ENCODE results near the gene LYSMD3. TPM values are rescaled to one million over a fixed set of nuclear protein-coding genes. Genes with fewer than 3 reads are reported as not detected.

Gene LYSMD3
- total and polyA plus RNA-seq, 9 of the 15 experiments (the other 6 are each of a cell fraction or from before 2014, with no cell fraction given) = 9.5 to 42.3 (median 20.7) TPM

DNA sequence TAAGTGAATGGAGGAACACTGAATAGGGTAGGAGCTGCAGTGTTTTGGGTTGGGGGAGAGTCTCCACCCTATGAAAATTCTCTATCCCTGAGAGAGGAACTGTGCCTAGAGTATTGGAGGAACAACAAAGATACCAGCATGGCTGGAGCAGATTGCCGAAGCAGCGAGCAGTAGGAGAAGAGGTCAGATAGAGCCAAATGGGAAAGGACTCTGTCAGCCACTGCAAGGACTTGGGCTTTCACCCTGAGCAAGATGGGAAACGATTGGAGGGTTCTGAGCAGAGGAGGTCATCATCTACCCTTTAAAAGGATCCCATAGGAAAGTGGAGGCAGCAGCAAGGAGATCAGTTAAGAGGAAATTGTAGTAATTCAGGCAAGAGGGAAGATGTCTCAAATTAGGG lies 4.4 kb upstream of the LYSMD3 start (continued):
- TF ChIP-seq, protein P1, sequence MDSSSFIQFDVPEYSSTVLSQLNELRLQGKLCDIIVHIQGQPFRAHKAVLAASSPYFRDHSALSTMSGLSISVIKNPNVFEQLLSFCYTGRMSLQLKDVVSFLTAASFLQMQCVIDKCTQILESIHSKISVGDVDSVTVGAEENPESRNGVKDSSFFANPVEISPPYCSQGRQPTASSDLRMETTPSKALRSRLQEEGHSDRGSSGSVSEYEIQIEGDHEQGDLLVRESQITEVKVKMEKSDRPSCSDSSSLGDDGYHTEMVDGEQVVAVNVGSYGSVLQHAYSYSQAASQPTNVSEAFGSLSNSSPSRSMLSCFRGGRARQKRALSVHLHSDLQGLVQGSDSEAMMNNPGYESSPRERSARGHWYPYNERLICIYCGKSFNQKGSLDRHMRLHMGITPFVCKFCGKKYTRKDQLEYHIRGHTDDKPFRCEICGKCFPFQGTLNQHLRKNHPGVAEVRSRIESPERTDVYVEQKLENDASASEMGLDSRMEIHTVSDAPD (CRISPR knock-in tag; IDR thresholded peaks at IDR 0.05) = no peak
- TF ChIP-seq ZNF134 (CRISPR knock-in tag; conservative IDR thresholded peaks at IDR 0.05) = no peak
- TF ChIP-seq DMBX1 (CRISPR knock-in tag; IDR thresholded peaks at IDR 0.05; ENCODE audit: borderline replicate concordance) = no peak
- TF ChIP-seq NRF1 (conservative IDR thresholded peaks at IDR 0.05 in 1 of 2, IDR thresholded peaks at IDR 0.05 in 1 of 2) = peak; percentile 28 to 39; a peak in 3 of 4 replicates
- no peak for TF ChIP-seq ZNF695 (CRISPR knock-in tag; IDR thresholded peaks at IDR 0.05)
- TF ChIP-seq NR2C1 (IDR thresholded peaks at IDR 0.05) = peak; percentile 68
- peak; percentile 75 for TF ChIP-seq NR2C1 (tag; IDR thresholded peaks at IDR 0.05)
- TF ChIP-seq SPI1 (IDR thresholded peaks at IDR 0.05; ENCODE audit: borderline replicate concordance, low read depth, low read length) = peak; percentile 19; the same call in 1 of the 2 replicates
- TF ChIP-seq DIDO1 (tag; IDR thresholded peaks at IDR 0.05; ENCODE audit: low read depth) = peak; percentile 38; the same call in 1 of the 2 replicates
- no peak for TF ChIP-seq ZNF133 (CRISPR knock-in tag; IDR thresholded peaks at IDR 0.05)
- TF ChIP-seq, protein P2, sequence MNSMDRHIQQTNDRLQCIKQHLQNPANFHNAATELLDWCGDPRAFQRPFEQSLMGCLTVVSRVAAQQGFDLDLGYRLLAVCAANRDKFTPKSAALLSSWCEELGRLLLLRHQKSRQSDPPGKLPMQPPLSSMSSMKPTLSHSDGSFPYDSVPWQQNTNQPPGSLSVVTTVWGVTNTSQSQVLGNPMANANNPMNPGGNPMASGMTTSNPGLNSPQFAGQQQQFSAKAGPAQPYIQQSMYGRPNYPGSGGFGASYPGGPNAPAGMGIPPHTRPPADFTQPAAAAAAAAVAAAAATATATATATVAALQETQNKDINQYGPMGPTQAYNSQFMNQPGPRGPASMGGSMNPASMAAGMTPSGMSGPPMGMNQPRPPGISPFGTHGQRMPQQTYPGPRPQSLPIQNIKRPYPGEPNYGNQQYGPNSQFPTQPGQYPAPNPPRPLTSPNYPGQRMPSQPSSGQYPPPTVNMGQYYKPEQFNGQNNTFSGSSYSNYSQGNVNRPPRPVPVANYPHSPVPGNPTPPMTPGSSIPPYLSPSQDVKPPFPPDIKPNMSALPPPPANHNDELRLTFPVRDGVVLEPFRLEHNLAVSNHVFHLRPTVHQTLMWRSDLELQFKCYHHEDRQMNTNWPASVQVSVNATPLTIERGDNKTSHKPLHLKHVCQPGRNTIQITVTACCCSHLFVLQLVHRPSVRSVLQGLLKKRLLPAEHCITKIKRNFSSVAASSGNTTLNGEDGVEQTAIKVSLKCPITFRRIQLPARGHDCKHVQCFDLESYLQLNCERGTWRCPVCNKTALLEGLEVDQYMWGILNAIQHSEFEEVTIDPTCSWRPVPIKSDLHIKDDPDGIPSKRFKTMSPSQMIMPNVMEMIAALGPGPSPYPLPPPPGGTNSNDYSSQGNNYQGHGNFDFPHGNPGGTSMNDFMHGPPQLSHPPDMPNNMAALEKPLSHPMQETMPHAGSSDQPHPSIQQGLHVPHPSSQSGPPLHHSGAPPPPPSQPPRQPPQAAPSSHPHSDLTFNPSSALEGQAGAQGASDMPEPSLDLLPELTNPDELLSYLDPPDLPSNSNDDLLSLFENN (IDR thresholded peaks at IDR 0.05; ENCODE audit: low read depth in 2 of 2, low read length in 2 of 2) = peak in 1 of 2 experiments; percentile 86; a peak in 2 of 4 replicates
- TF ChIP-seq ARID2 (IDR thresholded peaks at IDR 0.05) = no peak
- TF ChIP-seq RFX7 (CRISPR knock-in tag; IDR thresholded peaks at IDR 0.05) = no peak
- no peak for TF ChIP-seq EGR1 (conservative IDR thresholded peaks at IDR 0.05)
- TF ChIP-seq, protein P3, sequence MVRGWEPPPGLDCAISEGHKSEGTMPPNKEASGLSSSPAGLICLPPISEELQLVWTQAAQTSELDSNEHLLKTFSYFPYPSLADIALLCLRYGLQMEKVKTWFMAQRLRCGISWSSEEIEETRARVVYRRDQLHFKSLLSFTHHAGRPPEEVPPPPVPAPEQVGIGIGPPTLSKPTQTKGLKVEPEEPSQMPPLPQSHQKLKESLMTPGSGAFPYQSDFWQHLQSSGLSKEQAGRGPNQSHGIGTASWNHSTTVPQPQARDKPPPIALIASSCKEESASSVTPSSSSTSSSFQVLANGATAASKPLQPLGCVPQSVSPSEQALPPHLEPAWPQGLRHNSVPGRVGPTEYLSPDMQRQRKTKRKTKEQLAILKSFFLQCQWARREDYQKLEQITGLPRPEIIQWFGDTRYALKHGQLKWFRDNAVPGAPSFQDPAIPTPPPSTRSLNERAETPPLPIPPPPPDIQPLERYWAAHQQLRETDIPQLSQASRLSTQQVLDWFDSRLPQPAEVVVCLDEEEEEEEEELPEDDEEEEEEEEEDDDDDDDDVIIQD (CRISPR knock-in tag; IDR thresholded peaks at IDR 0.05) = no peak
- no peak for TF ChIP-seq NR2C2 (CRISPR knock-in tag; IDR thresholded peaks at IDR 0.05)
- TF ChIP-seq NR2C2 (tag; IDR thresholded peaks at IDR 0.05) = peak; percentile 77

All from K562 (cell line).